HG02642 (cell line): Measurements from ENCODE around the gene PHACTR1.

Experiments used
- ATAC-seq: cut with Tn5 transposase; IDR thresholded peaks from one replicate; pipeline ENCODE4 v1.9.1; 2021; ENCODE audit warnings: mild to moderate bottlenecking; ENCODE audit not compliant: unreplicated experiment, poor library complexity

Gene PHACTR1

DNA sequence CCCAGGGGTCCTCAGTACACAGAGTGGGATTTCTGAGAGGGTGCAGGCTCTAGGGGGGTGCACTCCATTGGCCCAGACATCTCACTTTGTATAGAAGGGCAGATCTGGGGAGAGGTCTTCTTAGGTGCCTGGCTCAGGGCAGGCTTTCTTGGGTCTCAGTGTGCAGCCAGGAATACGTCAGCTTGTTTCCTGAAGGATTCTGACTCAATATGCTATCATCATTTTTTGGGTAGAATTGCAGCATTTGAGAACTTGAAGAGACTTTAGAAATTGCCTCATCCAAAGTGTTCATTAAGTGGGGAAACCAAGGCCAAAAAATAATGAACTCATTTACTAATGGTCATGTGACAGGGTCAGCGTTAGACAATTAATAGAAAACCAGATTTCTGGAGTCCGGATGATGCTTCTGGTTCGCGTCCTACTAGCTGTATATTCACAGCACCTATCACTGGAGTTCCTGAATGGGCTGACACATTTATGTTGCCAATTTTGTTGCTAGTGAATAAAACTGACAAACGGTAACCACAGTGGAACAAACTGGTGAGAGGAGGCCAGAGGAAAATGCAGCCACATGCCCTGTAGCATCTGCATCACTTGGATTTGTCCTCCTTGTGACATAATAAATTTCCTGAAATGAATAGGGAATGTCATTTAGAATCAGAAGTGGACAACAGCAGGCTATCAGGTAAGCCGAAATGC, 372.9 kb downstream of the PHACTR1 start:
- ATAC-seq = no peak

DNA sequence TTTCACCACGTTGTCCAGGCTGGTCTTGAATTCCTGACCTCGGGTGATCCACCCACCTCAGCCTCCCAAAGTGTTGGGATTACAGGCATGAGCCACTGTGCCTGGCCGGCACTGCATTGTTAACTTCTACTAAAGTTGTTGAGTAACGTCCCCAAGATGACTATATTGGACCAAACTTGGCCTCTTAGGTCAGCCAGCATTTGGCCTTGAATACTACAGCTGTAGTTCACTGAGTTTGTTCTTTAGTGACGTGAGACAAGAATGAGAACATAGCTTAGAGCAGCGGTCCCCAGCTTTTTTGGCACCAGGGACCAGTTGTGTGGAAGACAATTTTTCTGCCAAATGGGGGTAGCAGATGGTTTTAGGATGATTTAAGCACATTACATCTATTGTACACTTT, 374.6 kb downstream of the PHACTR1 start:
- ATAC-seq = no peak

DNA sequence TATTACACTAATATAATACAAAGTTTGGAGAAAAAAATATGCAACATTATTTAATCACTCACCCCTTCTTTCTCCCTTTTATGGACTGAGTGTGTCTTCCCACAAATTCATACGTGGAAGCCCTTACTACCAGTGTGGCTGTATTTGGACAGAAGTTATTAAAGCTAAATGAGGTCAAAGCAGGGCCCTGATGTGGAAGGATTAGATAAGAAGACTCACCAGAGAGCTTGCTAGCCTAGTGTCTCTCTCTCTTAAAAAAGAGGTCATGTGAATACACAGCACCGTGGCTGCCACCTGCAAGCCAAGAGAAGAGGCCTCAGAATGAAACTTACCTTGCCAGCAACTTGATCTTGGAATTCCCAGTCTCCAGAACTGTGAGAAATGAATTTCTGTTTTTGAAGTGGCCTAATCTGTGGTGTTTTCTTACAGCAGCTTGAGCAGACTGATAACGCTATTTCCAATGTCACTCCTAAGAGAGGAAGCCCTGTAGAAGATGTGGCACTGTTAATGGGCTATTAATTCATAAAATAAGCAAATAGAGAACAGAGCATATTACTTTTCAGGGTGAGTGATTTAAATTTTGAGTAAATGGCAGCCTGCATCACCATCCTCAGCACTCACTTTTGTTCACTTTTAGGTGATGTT, 378.3 kb downstream of the PHACTR1 start:
- no peak for ATAC-seq

DNA sequence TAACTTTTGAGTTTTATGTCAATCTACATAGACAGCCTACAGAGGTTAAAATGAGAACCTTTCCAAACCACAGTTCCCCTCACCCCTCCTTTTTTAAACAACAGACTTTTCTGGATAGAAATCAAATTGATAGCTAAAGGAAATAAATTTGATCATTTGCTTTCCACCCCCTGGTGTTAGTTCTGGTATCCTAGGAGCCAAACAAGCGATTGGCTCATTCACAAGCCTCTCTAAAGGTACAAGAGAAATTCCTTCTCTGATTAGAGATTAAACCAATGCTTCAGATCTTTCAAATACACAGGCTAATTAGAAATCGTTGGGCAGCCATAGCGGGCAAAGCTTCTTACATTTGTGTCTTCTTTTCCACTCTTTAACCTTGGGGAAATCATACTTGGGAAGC, 379.5 kb downstream of the PHACTR1 start:
- no peak for ATAC-seq

DNA sequence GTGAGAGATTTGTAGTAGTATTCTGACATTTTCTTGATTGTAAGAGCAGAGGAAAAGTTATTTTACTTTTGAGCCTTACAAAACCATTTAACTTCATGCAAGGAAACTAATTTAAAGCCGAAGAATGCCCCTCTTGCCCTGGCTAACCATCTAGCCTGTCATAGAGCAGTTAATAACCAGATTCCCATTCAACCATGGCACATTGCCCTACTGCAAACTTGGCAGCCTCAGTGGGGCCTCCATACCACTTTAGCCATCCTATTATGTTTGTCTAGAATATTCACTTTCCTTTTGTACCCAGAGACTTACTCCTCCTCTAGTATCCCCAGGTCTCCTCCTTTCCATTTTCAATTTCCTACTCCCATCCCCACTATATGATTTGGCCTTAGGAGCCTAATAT, 380.9 kb downstream of the PHACTR1 start:
- no peak for ATAC-seq

DNA sequence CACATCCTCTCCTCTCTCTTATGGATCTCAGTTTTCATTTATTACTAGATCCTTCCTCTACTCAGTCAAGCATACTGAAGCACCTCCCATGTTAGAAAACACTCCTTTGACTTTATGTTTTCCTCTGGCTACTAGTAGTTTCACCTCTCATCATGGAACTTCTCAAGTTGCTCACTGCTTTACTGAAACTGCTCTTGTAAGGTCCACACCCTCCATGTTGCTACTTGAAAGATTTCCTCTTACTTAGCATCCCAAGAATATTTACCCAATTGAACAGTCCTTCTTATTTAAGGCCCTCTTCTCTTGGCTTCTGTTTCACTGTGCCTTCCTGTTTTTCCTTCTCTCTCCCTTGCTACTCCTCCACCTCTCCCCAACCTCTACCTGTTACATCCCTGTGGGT, 381.4 kb downstream of the PHACTR1 start:
- no peak for ATAC-seq

DNA sequence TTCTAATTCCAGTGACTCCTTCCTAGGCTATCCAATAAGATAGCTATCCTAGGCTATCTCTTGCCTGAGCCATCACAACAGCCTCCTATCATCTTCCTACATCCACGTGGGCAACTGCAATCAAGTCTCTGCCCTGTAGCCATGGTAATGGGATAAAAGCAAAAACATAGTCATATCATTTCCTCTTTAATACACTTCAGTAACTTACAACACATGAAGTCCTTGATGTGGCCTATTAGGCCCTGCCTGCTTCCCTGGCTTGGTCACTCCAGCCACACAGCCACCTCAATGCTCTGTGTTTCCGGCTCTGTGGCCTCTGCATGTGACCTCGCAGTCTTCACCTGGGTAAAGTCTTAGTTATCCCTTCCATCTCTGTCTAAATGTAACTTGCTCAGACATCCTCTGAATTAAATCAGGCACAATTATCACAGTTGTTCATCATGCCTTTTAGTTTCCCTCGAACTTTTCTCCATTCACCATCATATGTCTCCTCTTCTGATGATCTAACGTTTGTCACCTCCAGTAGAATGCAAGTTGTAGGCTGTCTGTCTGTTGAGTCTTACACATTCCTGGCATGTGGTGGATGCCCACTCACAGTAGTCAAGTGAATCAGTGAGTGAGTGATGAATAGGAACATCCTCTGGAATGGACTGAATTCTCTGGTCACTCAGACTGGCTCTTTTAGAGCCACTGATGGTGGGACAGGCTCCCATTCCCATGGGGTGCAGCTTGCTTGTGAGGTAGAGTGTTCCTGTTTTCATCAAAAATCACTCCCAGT, 382.4 kb downstream of the PHACTR1 start:
- no peak for ATAC-seq

DNA sequence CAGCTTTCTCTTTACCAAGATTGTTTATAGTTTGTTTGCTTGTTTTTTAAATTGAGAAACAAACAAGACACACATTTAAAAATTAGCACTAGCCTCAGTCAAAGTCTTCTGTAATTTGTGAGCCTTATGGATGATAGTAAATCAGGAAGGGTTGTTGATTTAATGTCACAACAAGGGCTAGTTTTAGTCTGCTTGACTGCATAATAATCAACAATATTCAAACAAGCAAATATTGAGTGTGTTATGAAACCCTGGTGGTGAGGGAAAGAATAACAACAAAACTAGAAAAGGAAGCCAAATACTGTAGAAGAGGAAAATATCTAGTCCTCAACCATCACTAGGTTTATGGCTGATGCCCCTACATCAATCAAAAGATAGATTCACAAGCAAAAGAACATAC, 383.2 kb downstream of the PHACTR1 start:
- no peak for ATAC-seq

DNA sequence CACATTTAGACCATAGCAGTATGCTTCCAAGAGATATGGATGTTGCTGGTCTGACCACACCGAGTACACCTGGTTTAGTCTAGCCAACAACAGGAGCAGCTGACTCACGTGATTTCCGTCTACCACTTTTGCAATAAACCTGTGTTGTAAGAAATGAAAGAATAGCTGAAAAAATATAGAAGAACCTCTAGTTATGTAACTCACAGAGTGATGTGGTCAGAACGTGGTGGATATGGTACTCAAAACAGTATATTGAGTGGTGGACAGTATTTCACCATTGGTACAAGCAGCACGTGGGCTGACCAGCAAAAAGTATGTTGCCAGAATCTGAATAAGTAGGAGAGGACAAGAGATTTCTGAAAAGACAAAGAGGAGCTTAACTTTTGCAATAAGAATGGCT, 384.8 kb downstream of the PHACTR1 start:
- no peak for ATAC-seq

DNA sequence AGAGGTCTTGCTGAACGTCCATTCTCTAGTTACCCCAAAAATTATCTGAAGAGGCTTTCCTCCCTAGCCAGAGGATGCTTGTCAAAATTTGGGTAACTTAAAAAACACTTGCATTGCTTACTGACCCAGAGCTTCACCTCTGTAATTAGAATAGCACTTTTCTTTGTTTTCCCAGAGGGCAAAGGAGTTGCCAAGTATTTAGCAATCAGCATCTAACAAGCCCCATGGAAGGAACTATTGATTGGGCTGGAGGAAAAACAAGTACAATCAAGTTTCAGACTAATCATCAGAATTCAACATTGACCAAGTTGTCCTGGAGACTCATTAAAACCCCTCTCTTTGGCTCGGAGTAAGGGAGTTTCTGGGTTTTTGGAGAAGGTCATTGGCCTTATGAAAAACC, 385.4 kb downstream of the PHACTR1 start:
- ATAC-seq = no peak

DNA sequence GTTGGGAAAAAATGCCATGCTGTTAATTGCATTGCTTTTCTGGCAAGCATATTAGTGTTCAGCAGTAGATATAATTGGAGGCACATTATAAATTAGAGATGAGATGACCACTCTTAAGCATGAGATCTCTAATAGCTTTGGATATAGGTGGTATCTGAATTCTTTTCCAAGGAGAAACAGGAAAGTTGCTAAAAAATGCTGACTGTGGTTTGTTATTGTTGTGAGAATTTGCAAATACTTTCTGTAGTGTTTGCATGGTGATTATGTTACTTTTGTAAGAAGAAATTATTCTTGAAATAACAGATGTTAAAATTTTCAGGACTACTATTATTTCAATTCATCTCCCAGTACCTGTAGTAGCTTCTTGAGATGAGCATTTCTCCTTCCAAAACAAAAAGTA, 386.6 kb downstream of the PHACTR1 start:
- no peak for ATAC-seq

DNA sequence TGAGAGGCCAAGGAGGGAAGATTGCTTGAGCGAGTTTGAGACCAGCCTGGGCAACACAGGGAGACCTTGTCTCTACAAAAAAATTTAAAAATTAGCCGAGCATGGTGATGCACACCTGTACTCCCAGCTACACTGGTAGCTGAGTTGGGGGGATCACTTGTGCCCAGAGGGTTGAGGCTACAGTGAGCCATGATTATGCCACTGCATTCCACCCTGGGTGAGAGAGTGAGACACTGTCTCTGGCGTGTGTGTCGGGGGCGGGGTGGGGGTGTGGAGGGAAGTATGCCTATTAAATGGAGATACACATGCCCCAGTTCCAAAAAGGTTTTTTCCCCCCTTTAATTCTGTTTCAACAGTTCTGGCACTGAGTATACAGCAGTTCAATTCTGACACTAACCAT, 388.6 kb downstream of the PHACTR1 start:
- no peak for ATAC-seq

DNA sequence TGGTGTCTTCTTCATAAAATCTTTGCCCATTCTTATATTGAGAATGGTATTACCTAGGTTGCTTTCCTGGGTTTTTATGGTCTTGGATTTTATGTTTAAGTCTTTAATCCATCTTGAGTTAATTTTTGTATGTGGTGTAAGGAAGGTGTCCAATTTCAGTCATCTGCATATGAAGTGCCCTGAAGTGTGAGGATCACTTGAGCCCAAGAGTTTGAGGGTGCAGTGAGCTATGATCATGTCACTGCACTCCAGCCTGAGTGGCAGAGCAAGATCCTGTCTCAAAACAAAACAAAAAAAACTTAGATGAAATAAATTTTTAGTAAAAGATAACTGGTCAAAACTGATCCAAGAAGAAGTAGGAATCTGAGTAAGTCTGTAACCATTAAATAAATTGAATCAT, 396.4 kb downstream of the PHACTR1 start:
- ATAC-seq = no peak

DNA sequence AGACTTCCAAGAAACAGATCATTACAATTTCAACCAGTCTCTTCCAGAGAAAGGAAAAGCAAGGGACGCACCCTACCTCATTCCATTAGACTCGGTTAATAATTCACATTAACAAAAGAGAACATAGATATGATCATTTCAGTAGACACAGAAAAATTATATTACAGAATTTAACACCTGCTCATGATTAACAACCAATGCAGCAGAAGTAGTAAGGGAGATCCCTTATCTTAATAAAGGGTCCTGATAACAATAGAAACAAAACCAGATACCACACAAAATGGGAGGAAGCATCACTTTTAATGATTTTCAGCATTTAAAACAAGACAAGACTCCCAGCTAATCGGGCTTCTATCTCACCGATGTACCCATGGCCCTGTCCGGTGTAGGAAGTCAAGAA, 396.8 kb downstream of the PHACTR1 start:
- ATAC-seq = no peak

DNA sequence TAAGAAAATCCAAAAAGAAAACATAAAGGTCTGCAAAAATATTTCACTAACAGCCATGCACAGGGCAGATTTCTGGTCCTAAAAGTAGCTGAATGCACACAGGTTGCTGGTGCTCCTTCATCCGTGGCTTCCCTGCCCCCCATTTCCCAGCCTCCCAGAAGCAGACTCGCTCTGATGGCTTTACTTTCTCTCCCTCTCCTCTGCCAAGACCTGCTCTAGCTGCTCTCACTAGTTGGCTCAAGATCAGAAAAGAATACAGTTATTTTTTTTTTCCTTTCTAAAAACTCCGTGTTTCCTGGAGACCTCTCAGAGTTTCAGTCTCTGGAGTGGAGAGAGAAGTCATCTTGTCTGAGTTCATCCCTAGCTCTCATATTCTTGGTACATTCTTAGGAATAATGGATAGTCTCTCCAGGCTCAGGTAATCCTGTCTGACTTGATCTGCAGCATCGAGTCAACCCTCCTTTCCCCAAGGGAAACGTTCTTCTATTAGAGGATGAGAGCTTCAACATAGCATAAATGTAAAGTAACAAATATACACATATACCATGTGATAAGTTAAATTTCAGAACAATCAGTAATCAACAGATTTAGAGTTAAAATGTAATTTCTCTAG, 397.5 kb downstream of the PHACTR1 start:
- ATAC-seq = no peak

DNA sequence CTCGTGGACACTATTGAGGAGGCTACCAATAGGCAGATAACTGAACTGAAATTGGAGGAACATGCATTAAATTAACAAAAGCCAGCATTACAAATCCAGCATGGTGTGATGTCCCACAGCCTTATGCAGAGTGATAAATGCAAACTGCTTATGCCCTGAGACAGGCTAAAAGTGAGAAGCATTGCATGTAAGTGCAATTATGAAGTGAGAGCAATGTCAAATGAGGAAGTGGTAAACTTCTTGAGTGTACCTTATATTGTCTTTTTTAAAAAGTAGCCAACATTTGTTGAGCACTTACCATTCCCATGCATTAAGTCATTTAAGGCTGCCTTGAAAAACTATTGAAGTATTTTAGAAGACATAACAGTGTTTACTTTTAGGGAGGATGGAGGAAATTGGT, 399.6 kb downstream of the PHACTR1 start:
- ATAC-seq = no peak

DNA sequence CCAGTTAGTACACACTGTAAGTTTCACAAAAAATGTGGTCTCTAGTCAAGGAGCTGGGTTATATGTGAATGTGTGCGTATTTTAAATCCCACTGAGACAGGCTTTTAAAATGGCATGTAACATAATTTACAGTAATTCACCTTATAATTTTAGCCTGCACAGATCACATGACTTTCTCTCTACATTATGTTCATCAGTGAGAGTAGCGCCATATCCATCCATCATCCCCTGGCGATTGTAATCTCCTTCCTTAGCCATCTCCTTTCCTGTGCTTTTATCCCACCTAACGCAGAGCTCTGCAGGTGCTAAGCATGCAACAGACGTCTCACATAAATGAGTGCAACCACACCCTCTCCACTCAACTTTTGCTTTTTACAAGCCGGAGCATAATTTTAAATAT, 401.0 kb downstream of the PHACTR1 start:
- no peak for ATAC-seq

DNA sequence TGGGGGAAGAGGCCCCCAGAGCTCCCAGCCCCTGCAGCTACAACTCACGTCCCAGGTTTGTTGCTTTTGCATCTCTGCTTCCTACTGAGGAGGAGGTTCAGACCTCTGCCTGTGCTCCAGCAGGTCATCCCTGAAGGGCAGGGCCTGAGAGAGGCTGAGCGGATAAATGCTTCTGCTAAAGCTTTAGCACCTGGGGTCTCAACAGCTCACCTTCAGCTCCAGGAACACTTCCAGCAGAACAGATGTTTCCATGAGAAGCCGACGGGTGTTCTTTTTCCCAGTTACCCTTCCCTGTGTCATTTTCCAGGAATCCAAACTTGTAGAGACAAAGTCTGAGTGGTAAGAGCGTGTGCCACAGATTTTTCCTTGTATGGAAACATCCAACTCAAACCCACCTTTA, 403.0 kb downstream of the PHACTR1 start:
- ATAC-seq = no peak

DNA sequence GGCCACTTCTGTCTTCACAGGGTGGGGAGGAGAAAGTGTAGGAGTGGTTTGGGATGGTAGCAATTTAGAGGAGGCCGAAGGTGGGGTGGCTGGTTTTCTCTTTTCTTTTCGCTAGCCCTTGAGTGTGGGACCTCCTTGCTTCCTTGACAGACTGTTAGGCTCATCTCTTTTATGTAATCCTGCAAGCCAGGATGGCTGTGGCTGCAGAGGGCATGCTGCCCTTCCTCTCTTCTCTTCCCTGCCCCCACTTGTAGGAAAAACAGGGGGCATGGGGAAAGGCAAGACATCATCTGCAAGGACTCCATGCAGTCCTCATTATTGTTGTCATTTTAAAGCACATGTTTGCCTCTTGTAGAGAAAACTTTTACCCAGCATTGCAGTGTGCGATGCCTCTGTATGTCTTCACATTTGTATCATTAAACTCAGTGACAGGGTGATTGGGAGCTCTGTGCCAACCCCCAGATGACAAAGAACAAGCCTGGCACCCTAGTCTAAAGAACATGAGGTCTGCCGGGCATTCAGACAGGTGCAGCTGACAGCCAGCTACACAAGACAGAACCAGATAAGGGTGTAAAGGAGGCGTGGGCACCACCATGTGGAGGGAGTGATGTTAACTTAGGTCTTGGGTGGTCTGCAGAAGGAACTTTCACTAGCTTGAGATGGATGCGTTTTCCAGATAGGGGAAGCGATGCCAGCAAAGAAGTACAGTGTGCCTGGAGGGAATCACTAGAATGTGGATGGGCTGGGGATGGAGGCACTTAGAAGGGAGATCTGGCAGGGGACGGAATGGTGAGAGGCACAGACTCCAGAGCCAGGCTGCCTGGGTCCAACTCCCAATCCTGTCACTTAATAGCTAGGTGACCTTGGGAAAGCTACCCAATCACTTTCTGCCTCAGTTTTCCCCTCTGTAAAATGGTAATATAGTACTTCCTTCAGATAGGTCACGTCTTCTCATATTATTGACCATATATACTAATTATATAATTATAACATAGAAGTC, 404.2 kb downstream of the PHACTR1 start:
- ATAC-seq = no peak

DNA sequence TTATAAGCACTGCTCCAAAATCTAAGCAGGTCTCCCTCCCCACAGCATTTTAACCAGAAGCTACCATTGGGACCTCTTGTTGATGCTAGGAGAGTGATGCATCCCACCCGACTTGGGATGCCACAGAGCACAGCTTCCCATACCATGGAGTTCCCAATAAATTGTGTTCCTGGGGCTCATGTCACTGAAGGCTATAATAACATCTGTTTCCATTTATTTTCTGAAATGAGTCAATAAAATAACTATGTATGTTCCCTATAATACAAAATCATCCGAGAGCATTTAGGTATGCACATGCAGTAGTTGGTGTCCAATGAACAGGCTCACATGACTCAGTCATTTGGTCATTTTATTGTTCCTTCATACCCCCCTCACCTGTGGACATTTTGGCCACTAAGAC, 407.6 kb downstream of the PHACTR1 start:
- ATAC-seq = no peak
